Esophagus squamous epithelium (tissue), 5 donors: Measurements from ENCODE around the gene NEUROD6. TPM values are rescaled to one million over a fixed set of nuclear protein-coding genes. Genes with fewer than 3 reads are reported as not detected.

Source experiments
- DNase-seq: peaks from one replicate; lab custom pipeline; 2025; lab: John Stamatoyannopoulos, UW
- H3K27ac ChIP-seq, 4 donors: fragments of 200-600 bp; sonication (generic); one replicate each; pipeline ENCODE4 v1.5.1; 2016 to 2019; ENCODE audit warnings: mild to moderate bottlenecking in 1 of 4
- H3K27me3 ChIP-seq, 4 donors: fragments of 200-600 bp; sonication (generic); 1 replicate in 3 of 4; 2 replicates in 1 of 4; pipeline versions ENCODE4 v1.5.1 to v1.6.0; 2017 to 2021; ENCODE audit warnings: antibody characterized with exemption in 1 of 4
- H3K36me3 ChIP-seq, 3 donors: fragments of 200-600 bp; sonication (generic); one replicate each; pipeline ENCODE4 v1.5.1; 2016 to 2019
- H3K4me1 ChIP-seq, 3 donors: fragments of 200-600 bp; sonication (generic); one replicate each; pipeline ENCODE4 v1.5.1; 2017 to 2019
- H3K4me3 ChIP-seq, 4 donors: fragments of 200-600 bp; sonication (generic); 1 replicate in 3 of 4; 2 replicates in 1 of 4; pipeline ENCODE4 v1.5.1; 2016 to 2019; ENCODE audit warnings: mild to moderate bottlenecking in 2 of 4, moderate library complexity in 1 of 4
- H3K9me3 ChIP-seq, 3 donors: fragments of 200-600 bp; sonication (generic); one replicate each; pipeline ENCODE4 v1.5.1; 2016 to 2019
- CTCF ChIP-seq, 6 experiments: fragments of 450-650 bp in 4 of 6; fragments of 200-600 bp in 2 of 6; sonication (generic) in 2 of 6; IDR thresholded peaks; one replicate each; pipeline ENCODE4 v1.5.1; 2016 to 2019; ENCODE audit warnings: antibody characterized with exemption in 6 of 6, mild to moderate bottlenecking in 4 of 6, moderate library complexity in 4 of 6
- POLR2A ChIP-seq, 4 donors: fragments of 450-650 bp; IDR thresholded peaks; one replicate each; pipeline ENCODE4 v1.6.1; 2017; ENCODE audit warnings: antibody characterized with exemption in 4 of 4, mild to moderate bottlenecking in 4 of 4, moderate library complexity in 3 of 4
- WGBS, 2 donors: methylation state at CpG; one replicate each; pipeline ENCODE4 v1.1.5; 2018; 5-methylcytosine and 5-hydroxymethylcytosine counted together
- intact Hi-C: fragments of 100-400 bp; cut with DNase I; formaldehyde crosslinking; loops from one replicate; pipeline ENCODE4 v1.15.0; 2022
- total RNA-seq, 4 donors: library from RNA; depleted of rRNA; stranded (reverse); fragments of >200 nt; gene quantifications; one replicate each; pipeline ENCODE4 v1.1.0, GENCODE V29; 2016
- donor health status: DM: yes; HTN: yes; CAD: no.

Gene NEUROD6
- total RNA-seq, 4 donors from 2014 or later = not detected

- no peak for DNase-seq
- Histone ChIP-seq H3K27ac (no peak overlapping the region), H3K36me3 (no peaks in the 10 kb centered on the region), H3K4me3 (no peak overlapping the region), H3K27me3 (no peaks in the 10 kb centered on the region), H3K9me3 (no peaks in the 10 kb centered on the region), H3K4me1 (no peaks in the 10 kb centered on the region)
- intact Hi-C loops = no loop called here
- TF ChIP-seq POLR2A (IDR thresholded peaks at IDR 0.05) (no peak), CTCF (IDR thresholded peaks at IDR 0.05) (no peak)
- WGBS, 2 donors = 72 to 83% methylated on average over 5 of the region's 5 CpGs
These were observed 31.9 kb downstream of the NEUROD6 start for GRCh38 chr7:31308652-31309051.

- H3K36me3 ChIP-seq = no peaks in the 10 kb centered on the region
- 64 to 65% methylated on average over 7 of the region's 7 CpGs for WGBS, 2 donors
- intact Hi-C loops = no loop called here
- no peak overlapping the region for H3K4me3 ChIP-seq
- DNase-seq = no peak
- no peaks in the 10 kb centered on the region for H3K9me3 ChIP-seq
- no peaks in the 10 kb centered on the region for H3K4me1 ChIP-seq
- H3K27me3 ChIP-seq = no peaks in the 10 kb centered on the region
- TF ChIP-seq CTCF (IDR thresholded peaks at IDR 0.05) (no peak), POLR2A (IDR thresholded peaks at IDR 0.05) (no peak)
- no peak overlapping the region for H3K27ac ChIP-seq
These were observed 32.6 kb downstream of the NEUROD6 start for GRCh38 chr7:31307972-31308371.

DNA sequence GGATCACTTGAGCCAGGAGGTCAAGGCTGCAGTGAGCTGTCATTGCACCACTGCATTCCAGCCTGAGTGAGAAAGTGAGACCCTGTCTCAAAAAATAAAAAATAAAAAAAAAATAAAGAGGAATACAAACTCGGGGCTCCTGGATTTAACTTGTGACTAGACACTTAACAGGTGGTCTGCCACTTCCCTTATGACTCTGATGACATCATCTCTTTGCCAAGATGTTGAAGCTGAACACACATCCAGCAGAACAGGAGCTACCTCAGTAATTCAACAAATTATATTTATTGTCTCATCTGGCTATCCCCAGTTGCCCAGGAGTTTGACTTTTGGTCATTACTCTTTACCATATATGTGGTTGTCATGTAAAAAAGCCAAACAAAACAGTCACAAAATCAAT is 35.3 kb downstream of the NEUROD6 start:
- 56 to 65% methylated on average over 1 of the region's 1 CpG for WGBS, 2 donors
- intact Hi-C loops = no loop called here
- TF ChIP-seq CTCF (IDR thresholded peaks at IDR 0.05) (no peak), POLR2A (IDR thresholded peaks at IDR 0.05) (no peak)
- Histone ChIP-seq H3K27me3 (no peaks in the 10 kb centered on the region), H3K4me3 (no peak overlapping the region), H3K36me3 (no peaks in the 10 kb centered on the region), H3K4me1 (no peaks in the 10 kb centered on the region), H3K9me3 (no peaks in the 10 kb centered on the region), H3K27ac (no peak overlapping the region)
- no peak for DNase-seq

- WGBS, 2 donors = 44 to 49% methylated on average over 4 of the region's 4 CpGs
- no peaks in the 10 kb centered on the region for H3K27me3 ChIP-seq
- DNase-seq = no peak
- no peak overlapping the region for H3K4me3 ChIP-seq
- no peaks in the 10 kb centered on the region for H3K9me3 ChIP-seq
- H3K36me3 ChIP-seq = no peaks in the 10 kb centered on the region
- H3K27ac ChIP-seq = no peak overlapping the region
- TF ChIP-seq POLR2A (IDR thresholded peaks at IDR 0.05) (no peak), CTCF (IDR thresholded peaks at IDR 0.05) (no peak)
- intact Hi-C loops = no loop called here
- H3K4me1 ChIP-seq = no peaks in the 10 kb centered on the region
These were observed 36.1 kb downstream of the NEUROD6 start for GRCh38 chr7:31304446-31304845.

DNA sequence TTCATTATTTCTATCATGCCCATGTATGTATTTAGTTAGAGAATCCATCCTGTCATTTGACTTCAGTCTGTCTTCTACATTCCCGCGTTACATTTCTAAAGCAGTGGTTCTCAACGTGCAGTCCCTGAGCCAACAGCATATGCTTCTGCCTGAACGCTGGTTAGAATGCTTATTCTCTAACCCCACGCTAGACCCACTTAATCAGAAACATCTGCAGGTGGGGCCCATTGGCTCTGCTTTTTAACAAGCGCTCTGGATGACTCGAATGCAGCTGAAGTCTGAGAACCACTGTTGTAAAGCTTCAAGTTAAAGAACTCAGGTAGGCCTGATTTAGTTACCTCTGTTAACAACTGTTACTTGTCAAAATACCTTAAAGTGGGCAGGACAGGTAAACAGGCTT is 38.2 kb downstream of the NEUROD6 start:
- H3K4me3 ChIP-seq = no peak overlapping the region
- WGBS, 2 donors = 58 to 62% methylated on average over 6 to 7 of the region's 7 CpGs
- no peaks in the 10 kb centered on the region for H3K27me3 ChIP-seq
- no peaks in the 10 kb centered on the region for H3K9me3 ChIP-seq
- no peak overlapping the region for H3K27ac ChIP-seq
- intact Hi-C loops = no loop called here
- TF ChIP-seq CTCF (IDR thresholded peaks at IDR 0.05) (no peak), POLR2A (IDR thresholded peaks at IDR 0.05) (no peak)
- H3K36me3 ChIP-seq = no peaks in the 10 kb centered on the region
- DNase-seq = no peak
- H3K4me1 ChIP-seq = no peaks in the 10 kb centered on the region
